K562 (cell line): Measurements from ENCODE around the gene PHF12. TPM values are rescaled to one million over a fixed set of nuclear protein-coding genes. Genes with fewer than 3 reads are reported as not detected.
A peak's percentile ranks its signal among the peaks of the same experiment; 100 is the strongest.

Experiments used
- ATF7 ChIP-seq: fragments of 450-650 bp; IDR thresholded peaks from 2 replicates; pipeline ENCODE4 v1.7.1; 2014; ENCODE audit warnings: mild to moderate bottlenecking, moderate library complexity
- NR4A1 ChIP-seq, 2 experiments: fragments of 250-450 bp in 1 of 2; fragments of 450-650 bp in 1 of 2; sonication (Bioruptor Pico) in 1 of 2; IDR thresholded peaks; 2 replicates each; pipeline versions ENCODE4 v1.4.0 to v1.6.1; 2016 to 2020; ENCODE audit warnings: mild to moderate bottlenecking in 2 of 2, missing compliant biosample characterization in 1 of 2, missing genetic modification characterization in 1 of 2, moderate library complexity in 1 of 2
- OTX1 ChIP-seq: fragments of 450-650 bp; formaldehyde crosslinking; IDR thresholded peaks from 2 replicates; pipeline ENCODE4 v1.4.0; 2022; ENCODE audit warnings: mild to moderate bottlenecking
- REST ChIP-seq, 2 experiments: fragments of 450-650 bp; formaldehyde crosslinking in 1 of 2; IDR thresholded peaks; 2 replicates each; pipeline versions ENCODE4 v1.4.0 to v1.6.1; 2014 to 2020; ENCODE audit warnings: mild to moderate bottlenecking in 2 of 2, borderline replicate concordance in 1 of 2, low read depth in 1 of 2
- TAL1 ChIP-seq: fragments of 450-650 bp; IDR thresholded peaks from 2 replicates; pipeline ENCODE4 v1.6.1; 2016; ENCODE audit warnings: mild to moderate bottlenecking
- ZNF561 ChIP-seq: fragments of 450-650 bp; formaldehyde crosslinking; conservative IDR thresholded peaks from 2 replicates; pipeline ENCODE4 v1.4.0; 2020; ENCODE audit warnings: mild to moderate bottlenecking, moderate library complexity
- polyA plus RNA-seq, 8 experiments: library from polyadenylated mRNA; depleted of rRNA in 4 of 8; stranded (reverse) in 5 of 8; unstranded in 3 of 8; fragments of >200 nt; fragmentation: Nextera tagmentation in 2 of 8; fragmentation: Illumina TruSeq in 1 of 8; extraction: Ambion mirVana in 2 of 8; extraction: Trizol in 1 of 8; gene quantifications; 2 replicates each; pipeline versions ENCODE4 v1.2.1 to v1.2.3, GENCODE V29; 2011 to 2014; ENCODE audit warnings: inconsistent platforms in 1 of 8, missing spikeins in 1 of 8
- total RNA-seq, 7 experiments: library from RNA; depleted of rRNA in 6 of 7; stranded (reverse); fragments of >200 nt in 6 of 7; fragmentation: Illumina TruSeq in 2 of 7; extraction: Trizol in 2 of 7; gene quantifications; 2 replicates each; pipeline versions ENCODE4 v1.2.1 to v1.2.3, GENCODE V29; 2011 to 2021; ENCODE audit warnings: low replicate concordance in 1 of 7
- TF ChIP-seq, protein P1 (sequence below): sonication (generic); formaldehyde crosslinking; IDR thresholded peaks from 2 replicates; pipeline ENCODE4 v1.8.1; 2023; ENCODE audit warnings: missing genetic modification reagents, mild to moderate bottlenecking, borderline replicate concordance
- TF ChIP-seq, protein P2 (sequence below): fragments of 450-650 bp; formaldehyde crosslinking; IDR thresholded peaks from 2 replicates; pipeline ENCODE4 v1.4.0; 2020; ENCODE audit warnings: mild to moderate bottlenecking, moderate library complexity
- TF ChIP-seq, protein P3 (sequence below): fragments of 450-650 bp; formaldehyde crosslinking; IDR thresholded peaks from 2 replicates; pipeline ENCODE4 v1.4.0; 2022; ENCODE audit warnings: mild to moderate bottlenecking, moderate library complexity

PHF12 gene
- total and polyA plus RNA-seq, 9 of the 15 experiments (the other 6 are each of a cell fraction or from before 2014, with no cell fraction given): 0.82 to 31.3 (median 13.5) TPM

- TF ChIP-seq, protein P1, sequence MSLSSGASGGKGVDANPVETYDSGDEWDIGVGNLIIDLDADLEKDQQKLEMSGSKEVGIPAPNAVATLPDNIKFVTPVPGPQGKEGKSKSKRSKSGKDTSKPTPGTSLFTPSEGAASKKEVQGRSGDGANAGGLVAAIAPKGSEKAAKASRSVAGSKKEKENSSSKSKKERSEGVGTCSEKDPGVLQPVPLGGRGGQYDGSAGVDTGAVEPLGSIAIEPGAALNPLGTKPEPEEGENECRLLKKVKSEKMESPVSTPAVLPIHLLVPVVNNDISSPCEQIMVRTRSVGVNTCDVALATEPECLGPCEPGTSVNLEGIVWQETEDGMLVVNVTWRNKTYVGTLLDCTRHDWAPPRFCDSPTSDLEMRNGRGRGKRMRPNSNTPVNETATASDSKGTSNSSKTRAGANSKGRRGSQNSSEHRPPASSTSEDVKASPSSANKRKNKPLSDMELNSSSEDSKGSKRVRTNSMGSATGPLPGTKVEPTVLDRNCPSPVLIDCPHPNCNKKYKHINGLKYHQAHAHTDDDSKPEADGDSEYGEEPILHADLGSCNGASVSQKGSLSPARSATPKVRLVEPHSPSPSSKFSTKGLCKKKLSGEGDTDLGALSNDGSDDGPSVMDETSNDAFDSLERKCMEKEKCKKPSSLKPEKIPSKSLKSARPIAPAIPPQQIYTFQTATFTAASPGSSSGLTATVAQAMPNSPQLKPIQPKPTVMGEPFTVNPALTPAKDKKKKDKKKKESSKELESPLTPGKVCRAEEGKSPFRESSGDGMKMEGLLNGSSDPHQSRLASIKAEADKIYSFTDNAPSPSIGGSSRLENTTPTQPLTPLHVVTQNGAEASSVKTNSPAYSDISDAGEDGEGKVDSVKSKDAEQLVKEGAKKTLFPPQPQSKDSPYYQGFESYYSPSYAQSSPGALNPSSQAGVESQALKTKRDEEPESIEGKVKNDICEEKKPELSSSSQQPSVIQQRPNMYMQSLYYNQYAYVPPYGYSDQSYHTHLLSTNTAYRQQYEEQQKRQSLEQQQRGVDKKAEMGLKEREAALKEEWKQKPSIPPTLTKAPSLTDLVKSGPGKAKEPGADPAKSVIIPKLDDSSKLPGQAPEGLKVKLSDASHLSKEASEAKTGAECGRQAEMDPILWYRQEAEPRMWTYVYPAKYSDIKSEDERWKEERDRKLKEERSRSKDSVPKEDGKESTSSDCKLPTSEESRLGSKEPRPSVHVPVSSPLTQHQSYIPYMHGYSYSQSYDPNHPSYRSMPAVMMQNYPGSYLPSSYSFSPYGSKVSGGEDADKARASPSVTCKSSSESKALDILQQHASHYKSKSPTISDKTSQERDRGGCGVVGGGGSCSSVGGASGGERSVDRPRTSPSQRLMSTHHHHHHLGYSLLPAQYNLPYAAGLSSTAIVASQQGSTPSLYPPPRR (CRISPR knock-in tag): peak; percentile 96; the same call in 1 of the 2 replicates
- TF ChIP-seq, protein P2, sequence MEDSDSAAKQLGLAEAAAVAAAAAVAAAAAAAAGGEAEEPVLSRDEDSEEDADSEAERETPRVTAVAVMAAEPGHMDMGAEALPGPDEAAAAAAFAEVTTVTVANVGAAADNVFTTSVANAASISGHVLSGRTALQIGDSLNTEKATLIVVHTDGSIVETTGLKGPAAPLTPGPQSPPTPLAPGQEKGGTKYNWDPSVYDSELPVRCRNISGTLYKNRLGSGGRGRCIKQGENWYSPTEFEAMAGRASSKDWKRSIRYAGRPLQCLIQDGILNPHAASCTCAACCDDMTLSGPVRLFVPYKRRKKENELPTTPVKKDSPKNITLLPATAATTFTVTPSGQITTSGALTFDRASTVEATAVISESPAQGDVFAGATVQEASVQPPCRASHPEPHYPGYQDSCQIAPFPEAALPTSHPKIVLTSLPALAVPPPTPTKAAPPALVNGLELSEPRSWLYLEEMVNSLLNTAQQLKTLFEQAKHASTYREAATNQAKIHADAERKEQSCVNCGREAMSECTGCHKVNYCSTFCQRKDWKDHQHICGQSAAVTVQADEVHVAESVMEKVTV (CRISPR knock-in tag): 0 out of 2 replicates have a peak, but pooled peaks have one; percentile 24
- TF ChIP-seq OTX1 (CRISPR knock-in tag): 0 out of 2 replicates have a peak, but pooled peaks have one; percentile 20
- TF ChIP-seq ATF7: peak; percentile 81; the same call in 1 of the 2 replicates
- peak; percentile 100 for TF ChIP-seq TAL1
- TF ChIP-seq, protein P3, sequence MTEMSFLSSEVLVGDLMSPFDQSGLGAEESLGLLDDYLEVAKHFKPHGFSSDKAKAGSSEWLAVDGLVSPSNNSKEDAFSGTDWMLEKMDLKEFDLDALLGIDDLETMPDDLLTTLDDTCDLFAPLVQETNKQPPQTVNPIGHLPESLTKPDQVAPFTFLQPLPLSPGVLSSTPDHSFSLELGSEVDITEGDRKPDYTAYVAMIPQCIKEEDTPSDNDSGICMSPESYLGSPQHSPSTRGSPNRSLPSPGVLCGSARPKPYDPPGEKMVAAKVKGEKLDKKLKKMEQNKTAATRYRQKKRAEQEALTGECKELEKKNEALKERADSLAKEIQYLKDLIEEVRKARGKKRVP (CRISPR knock-in tag): peak; percentile 74; the same call in 1 of the 2 replicates
- peak; percentile 44; the same call in 1 of the 2 replicates for TF ChIP-seq REST (IDR thresholded peaks at IDR 0.05; ENCODE audit: borderline replicate concordance)
- TF ChIP-seq REST (CRISPR knock-in tag; IDR thresholded peaks at IDR 0.05; ENCODE audit: low read depth): peak; percentile 60; the same call in 1 of the 2 replicates
- TF ChIP-seq ZNF561 (CRISPR knock-in tag): no peak
- 0 out of 2 replicates have a peak, but pooled peaks have one; percentile 67 for TF ChIP-seq NR4A1 (CRISPR knock-in tag; IDR thresholded peaks at IDR 0.05)
- peak; percentile 97 for TF ChIP-seq NR4A1 (tag; IDR thresholded peaks at IDR 0.05)
Measured at GRCh38 chr17:28864991-28865849, 86.1 kb downstream of the PHF12 start (continued).
